Measurements from ENCODE around the gene MAPK13.

DNA sequence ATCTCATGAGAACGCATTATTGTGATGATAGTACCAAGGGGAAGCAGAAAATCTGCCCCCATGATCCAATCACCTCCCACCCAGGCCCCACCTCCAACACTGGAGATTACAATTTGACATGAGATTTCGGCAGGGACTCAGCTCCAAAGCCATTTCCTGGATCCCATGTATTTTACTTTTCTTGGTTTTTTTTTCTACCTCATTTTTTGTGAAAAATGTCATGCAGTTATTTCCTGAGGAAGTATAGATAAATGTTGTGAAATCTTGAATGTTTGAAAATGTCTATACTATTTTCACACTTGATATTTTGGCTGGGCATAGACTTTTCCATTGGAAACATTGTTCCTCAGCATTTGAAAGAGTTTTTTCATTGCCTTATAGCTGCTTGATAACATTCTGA is 57.1 kb downstream of the MAPK13 start:
- no peak for TF ChIP-seq ESRRG (CRISPR knock-in tag; IDR thresholded peaks at IDR 0.05)
- TF ChIP-seq RARB (CRISPR knock-in tag; IDR thresholded peaks at IDR 0.05) = no peak
- TF ChIP-seq, protein P1, sequence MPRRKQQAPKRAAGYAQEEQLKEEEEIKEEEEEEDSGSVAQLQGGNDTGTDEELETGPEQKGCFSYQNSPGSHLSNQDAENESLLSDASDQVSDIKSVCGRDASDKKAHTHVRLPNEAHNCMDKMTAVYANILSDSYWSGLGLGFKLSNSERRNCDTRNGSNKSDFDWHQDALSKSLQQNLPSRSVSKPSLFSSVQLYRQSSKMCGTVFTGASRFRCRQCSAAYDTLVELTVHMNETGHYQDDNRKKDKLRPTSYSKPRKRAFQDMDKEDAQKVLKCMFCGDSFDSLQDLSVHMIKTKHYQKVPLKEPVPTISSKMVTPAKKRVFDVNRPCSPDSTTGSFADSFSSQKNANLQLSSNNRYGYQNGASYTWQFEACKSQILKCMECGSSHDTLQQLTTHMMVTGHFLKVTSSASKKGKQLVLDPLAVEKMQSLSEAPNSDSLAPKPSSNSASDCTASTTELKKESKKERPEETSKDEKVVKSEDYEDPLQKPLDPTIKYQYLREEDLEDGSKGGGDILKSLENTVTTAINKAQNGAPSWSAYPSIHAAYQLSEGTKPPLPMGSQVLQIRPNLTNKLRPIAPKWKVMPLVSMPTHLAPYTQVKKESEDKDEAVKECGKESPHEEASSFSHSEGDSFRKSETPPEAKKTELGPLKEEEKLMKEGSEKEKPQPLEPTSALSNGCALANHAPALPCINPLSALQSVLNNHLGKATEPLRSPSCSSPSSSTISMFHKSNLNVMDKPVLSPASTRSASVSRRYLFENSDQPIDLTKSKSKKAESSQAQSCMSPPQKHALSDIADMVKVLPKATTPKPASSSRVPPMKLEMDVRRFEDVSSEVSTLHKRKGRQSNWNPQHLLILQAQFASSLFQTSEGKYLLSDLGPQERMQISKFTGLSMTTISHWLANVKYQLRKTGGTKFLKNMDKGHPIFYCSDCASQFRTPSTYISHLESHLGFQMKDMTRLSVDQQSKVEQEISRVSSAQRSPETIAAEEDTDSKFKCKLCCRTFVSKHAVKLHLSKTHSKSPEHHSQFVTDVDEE (CRISPR knock-in tag; IDR thresholded peaks at IDR 0.05) = no peak
- TF ChIP-seq, protein P2, sequence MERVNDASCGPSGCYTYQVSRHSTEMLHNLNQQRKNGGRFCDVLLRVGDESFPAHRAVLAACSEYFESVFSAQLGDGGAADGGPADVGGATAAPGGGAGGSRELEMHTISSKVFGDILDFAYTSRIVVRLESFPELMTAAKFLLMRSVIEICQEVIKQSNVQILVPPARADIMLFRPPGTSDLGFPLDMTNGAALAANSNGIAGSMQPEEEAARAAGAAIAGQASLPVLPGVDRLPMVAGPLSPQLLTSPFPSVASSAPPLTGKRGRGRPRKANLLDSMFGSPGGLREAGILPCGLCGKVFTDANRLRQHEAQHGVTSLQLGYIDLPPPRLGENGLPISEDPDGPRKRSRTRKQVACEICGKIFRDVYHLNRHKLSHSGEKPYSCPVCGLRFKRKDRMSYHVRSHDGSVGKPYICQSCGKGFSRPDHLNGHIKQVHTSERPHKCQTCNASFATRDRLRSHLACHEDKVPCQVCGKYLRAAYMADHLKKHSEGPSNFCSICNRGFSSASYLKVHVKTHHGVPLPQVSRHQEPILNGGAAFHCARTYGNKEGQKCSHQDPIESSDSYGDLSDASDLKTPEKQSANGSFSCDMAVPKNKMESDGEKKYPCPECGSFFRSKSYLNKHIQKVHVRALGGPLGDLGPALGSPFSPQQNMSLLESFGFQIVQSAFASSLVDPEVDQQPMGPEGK (CRISPR knock-in tag; IDR thresholded peaks at IDR 0.05; ENCODE audit: borderline replicate concordance) = no peak
- TF ChIP-seq ZNF70 (CRISPR knock-in tag; IDR thresholded peaks at IDR 0.05) = no peak
- no peak for TF ChIP-seq GLIS3 (CRISPR knock-in tag; IDR thresholded peaks at IDR 0.05)
- TF ChIP-seq, protein P3, sequence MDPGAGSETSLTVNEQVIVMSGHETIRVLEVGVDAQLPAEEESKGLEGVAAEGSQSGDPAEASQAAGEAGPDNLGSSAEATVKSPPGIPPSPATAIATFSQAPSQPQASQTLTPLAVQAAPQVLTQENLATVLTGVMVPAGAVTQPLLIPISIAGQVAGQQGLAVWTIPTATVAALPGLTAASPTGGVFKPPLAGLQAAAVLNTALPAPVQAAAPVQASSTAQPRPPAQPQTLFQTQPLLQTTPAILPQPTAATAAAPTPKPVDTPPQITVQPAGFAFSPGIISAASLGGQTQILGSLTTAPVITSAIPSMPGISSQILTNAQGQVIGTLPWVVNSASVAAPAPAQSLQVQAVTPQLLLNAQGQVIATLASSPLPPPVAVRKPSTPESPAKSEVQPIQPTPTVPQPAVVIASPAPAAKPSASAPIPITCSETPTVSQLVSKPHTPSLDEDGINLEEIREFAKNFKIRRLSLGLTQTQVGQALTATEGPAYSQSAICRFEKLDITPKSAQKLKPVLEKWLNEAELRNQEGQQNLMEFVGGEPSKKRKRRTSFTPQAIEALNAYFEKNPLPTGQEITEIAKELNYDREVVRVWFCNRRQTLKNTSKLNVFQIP (CRISPR knock-in tag; IDR thresholded peaks at IDR 0.05; ENCODE audit: borderline replicate concordance, low read depth) = no peak
- TF ChIP-seq ARNTL (CRISPR knock-in tag; IDR thresholded peaks at IDR 0.05; ENCODE audit: borderline replicate concordance, low read depth) = no peak
- TF ChIP-seq, protein P4, sequence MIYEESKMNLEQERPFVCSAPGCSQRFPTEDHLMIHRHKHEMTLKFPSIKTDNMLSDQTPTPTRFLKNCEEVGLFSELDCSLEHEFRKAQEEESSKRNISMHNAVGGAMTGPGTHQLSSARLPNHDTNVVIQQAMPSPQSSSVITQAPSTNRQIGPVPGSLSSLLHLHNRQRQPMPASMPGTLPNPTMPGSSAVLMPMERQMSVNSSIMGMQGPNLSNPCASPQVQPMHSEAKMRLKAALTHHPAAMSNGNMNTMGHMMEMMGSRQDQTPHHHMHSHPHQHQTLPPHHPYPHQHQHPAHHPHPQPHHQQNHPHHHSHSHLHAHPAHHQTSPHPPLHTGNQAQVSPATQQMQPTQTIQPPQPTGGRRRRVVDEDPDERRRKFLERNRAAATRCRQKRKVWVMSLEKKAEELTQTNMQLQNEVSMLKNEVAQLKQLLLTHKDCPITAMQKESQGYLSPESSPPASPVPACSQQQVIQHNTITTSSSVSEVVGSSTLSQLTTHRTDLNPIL (CRISPR knock-in tag; IDR thresholded peaks at IDR 0.05; ENCODE audit: low read depth) = no peak
- no peak for TF ChIP-seq ZFP3 (CRISPR knock-in tag; IDR thresholded peaks at IDR 0.05)
- no peak for TF ChIP-seq ZFP30 (CRISPR knock-in tag; IDR thresholded peaks at IDR 0.05)
- TF ChIP-seq ISL1 (CRISPR knock-in tag; IDR thresholded peaks at IDR 0.05) = no peak
- TF ChIP-seq OSR1 (CRISPR knock-in tag; IDR thresholded peaks at IDR 0.05) = no peak
- no peak for TF ChIP-seq ZC3H10 (CRISPR knock-in tag; IDR thresholded peaks at IDR 0.05)

All from SK-N-SH treated with all-trans-retinoic acid at 6 μM for 48 hours (cell line).